ENCODE data around the gene CDSN. TPM values are rescaled to one million over a fixed set of nuclear protein-coding genes. Genes with fewer than 3 reads are reported as not detected.

The CDSN gene
- polyA plus RNA-seq, 1 donor = not detected

- no peak for DNase-seq
Measured at GRCh38 chr6:31144970-31145340, 24.7 kb upstream of the CDSN start.

GRCh38 chr6:31144296-31144969 lies 24.2 kb upstream of the CDSN start:
- no peak for DNase-seq

GRCh38 chr6:31143148-31143547 lies 22.9 kb upstream of the CDSN start:
- peak; percentile 74 for DNase-seq

GRCh38 chr6:31142361-31142761 lies 22.1 kb upstream of the CDSN start:
- DNase-seq = no peak

GRCh38 chr6:31140643-31141042 lies 20.4 kb upstream of the CDSN start:
- DNase-seq = no peak

GRCh38 chr6:31139599-31139998 lies 19.4 kb upstream of the CDSN start:
- no peak for DNase-seq

GRCh38 chr6:31138982-31139381 lies 18.7 kb upstream of the CDSN start, which contains the start of gene PSORS1C2:
Gene PSORS1C2 (minus strand): TSS chr6:31139066. CDS start chr6:31139026, 40 bp downstream.
- no peak for DNase-seq

GRCh38 chr6:31135710-31136109 lies 15.5 kb upstream of the CDSN start:
- no peak for DNase-seq

- DNase-seq = no peak
Measured at GRCh38 chr6:31132806-31133205, 12.6 kb upstream of the CDSN start.

- DNase-seq = no peak
Measured at GRCh38 chr6:31131595-31131994, 11.3 kb upstream of the CDSN start.

- no peak for DNase-seq
Measured at GRCh38 chr6:31130751-31131150, 10.5 kb upstream of the CDSN start.

- DNase-seq = no peak
Measured at GRCh38 chr6:31129130-31129529, 8.9 kb upstream of the CDSN start.

- no peak for DNase-seq
Measured at GRCh38 chr6:31128093-31128676, 7.9 kb upstream of the CDSN start.

- no peak for DNase-seq
Measured at GRCh38 chr6:31126396-31127175, 6.3 kb upstream of the CDSN start.

- DNase-seq = no peak
Measured at GRCh38 chr6:31125586-31126363, 5.5 kb upstream of the CDSN start.

GRCh38 chr6:31125162-31125561 lies 4.9 kb upstream of the CDSN start:
- DNase-seq = peak; percentile 63

GRCh38 chr6:31122791-31123706 lies 2.8 kb upstream of the CDSN start:
- DNase-seq = peak; percentile 63

- DNase-seq = no peak
Measured at GRCh38 chr6:31121131-31121790, 1.0 kb upstream of the CDSN start.

- DNase-seq = no peak
Measured at GRCh38 chr6:31118178-31118577, 2.1 kb downstream of the CDSN start.

GRCh38 chr6:31116661-31117385 lies 3.4 kb downstream of the CDSN start:
- DNase-seq = no peak
